ENCODE measurements around the gene RBM33. TPM values are rescaled to one million over a fixed set of nuclear protein-coding genes. Genes with fewer than 3 reads are reported as not detected.

The RBM33 gene
- total RNA-seq, 1 experiment from 2014 or later = 81.8 TPM

DNA sequence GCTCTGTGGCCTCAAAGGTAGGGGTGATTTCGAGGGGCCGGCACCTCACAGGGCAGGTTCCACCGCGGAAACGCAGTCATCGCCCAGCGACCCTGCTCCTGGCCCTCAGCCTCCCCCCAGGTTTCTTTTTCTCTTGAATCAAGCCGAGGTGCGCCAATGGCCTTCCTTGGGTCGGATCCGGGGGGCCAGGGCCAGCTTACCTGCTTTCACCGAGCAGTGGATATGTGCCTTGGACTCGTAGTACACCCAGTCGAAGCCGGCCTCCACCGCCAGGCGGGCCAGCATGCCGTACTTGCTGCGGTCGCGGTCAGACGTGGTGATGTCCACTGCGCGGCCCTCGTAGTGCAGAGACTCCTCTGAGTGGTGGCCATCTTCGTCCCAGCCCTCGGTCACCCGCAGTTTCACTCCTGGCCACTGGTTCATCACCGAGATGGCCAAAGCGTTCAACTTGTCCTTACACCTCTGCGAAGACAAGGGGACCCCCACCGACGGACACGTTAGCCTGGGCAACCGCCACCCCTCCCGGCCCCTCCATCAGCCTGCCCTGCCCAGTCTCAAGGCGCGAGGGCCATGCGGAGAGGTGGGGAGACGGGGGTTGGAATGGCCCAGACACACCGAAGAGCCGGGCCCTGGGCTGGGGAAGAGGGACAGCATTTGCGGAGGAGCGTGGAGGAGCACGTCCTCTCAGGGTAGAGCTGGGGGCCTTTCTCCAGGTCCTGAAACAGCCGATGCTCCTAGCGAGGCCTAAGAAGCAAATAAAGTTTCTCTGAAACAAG is 161.8 kb downstream of the RBM33 start (continued):
- TF ChIP-seq CREB1 (CRISPR knock-in tag; IDR thresholded peaks at IDR 0.05) (no peak), AFF4 (CRISPR knock-in tag; IDR thresholded peaks at IDR 0.05; ENCODE audit: borderline replicate concordance) (no peak)
- TF ChIP-seq, protein P1, sequence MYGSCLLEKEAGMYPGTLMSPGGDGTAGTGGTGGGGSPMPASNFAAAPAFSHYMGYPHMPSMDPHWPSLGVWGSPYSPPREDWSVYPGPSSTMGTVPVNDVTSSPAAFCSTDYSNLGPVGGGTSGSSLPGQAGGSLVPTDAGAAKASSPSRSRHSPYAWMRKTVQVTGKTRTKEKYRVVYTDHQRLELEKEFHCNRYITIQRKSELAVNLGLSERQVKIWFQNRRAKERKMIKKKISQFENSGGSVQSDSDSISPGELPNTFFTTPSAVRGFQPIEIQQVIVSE (CRISPR knock-in tag; IDR thresholded peaks at IDR 0.05; ENCODE audit: borderline replicate concordance) = no peak

DNA sequence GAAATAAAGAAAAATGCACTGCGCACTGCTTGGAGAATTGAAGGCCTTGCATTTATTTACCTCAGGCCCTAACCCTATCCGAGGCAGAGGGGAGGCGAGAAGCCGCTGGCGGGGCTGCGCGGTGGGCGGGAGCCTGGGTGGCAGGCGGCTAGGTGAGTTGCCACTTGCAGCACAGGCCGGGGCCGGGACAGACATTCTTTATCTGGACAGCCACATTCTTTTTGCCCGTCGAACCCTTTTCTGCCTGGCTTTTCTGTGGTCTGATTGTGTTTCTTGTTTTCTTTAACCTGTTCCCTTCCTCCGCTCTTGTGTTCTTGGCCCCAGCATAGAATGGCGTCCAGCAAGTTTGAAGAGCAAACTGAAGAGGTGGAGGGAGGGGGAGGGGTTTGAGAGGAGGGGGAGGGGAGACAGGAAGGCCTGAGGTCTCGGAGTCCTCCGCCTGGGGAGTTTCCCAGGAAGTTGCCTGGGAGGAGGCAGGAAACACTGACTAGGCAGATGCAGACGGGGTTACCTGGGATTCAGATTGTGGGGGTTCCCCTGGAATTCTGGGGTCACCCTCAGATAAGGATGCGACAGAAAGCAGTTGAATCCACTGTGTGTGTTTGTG is 162.7 kb downstream of the RBM33 start:
- POLR2A ChIA-PET = no interaction called here

More for the DNA sequence above, 162.7 kb downstream of the RBM33 start:
- ATAC-seq (no peak), DNase-seq (ENCODE audit: low spot score) (no peak)
- no peaks in the 10 kb centered on the region for H3K9me3 Mint-ChIP-seq
- peaks cover 49% of the 10 kb centered on the region for H3K4me1 Mint-ChIP-seq
- no peaks in the 10 kb centered on the region for H3K36me3 Mint-ChIP-seq
- peaks cover 94% of the 10 kb centered on the region for H3K27me3 Mint-ChIP-seq (ENCODE audit: low read depth)
- peak overlapping the region; percentile 63 for H3K4me3 Mint-ChIP-seq
- no peak overlapping the region for H3K27ac Mint-ChIP-seq
- TF ChIP-seq JAZF1 (CRISPR knock-in tag; IDR thresholded peaks at IDR 0.05) = no peak
- TF ChIP-seq, protein P2, sequence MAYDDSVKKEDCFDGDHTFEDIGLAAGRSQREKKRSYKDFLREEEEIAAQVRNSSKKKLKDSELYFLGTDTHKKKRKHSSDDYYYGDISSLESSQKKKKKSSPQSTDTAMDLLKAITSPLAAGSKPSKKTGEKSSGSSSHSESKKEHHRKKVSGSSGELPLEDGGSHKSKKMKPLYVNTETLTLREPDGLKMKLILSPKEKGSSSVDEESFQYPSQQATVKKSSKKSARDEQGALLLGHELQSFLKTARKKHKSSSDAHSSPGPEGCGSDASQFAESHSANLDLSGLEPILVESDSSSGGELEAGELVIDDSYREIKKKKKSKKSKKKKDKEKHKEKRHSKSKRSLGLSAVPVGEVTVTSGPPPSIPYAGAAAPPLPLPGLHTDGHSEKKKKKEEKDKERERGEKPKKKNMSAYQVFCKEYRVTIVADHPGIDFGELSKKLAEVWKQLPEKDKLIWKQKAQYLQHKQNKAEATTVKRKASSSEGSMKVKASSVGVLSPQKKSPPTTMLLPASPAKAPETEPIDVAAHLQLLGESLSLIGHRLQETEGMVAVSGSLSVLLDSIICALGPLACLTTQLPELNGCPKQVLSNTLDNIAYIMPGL (CRISPR knock-in tag; IDR thresholded peaks at IDR 0.05) = no peak
- TF ChIP-seq MYBL2 (CRISPR knock-in tag; IDR thresholded peaks at IDR 0.05) = no peak
- no peak for TF ChIP-seq ZNF232 (CRISPR knock-in tag; IDR thresholded peaks at IDR 0.05)
- TF ChIP-seq SOX15 (CRISPR knock-in tag; IDR thresholded peaks at IDR 0.05) = no peak
- TF ChIP-seq ARID4B (CRISPR knock-in tag; IDR thresholded peaks at IDR 0.05; ENCODE audit: borderline replicate concordance) = no peak
- TF ChIP-seq, protein P3, sequence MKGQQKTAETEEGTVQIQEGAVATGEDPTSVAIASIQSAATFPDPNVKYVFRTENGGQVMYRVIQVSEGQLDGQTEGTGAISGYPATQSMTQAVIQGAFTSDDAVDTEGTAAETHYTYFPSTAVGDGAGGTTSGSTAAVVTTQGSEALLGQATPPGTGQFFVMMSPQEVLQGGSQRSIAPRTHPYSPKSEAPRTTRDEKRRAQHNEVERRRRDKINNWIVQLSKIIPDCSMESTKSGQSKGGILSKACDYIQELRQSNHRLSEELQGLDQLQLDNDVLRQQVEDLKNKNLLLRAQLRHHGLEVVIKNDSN (CRISPR knock-in tag; IDR thresholded peaks at IDR 0.05) = no peak
- TF ChIP-seq ZNF263 (CRISPR knock-in tag; IDR thresholded peaks at IDR 0.05; ENCODE audit: low read depth) = no peak
- TF ChIP-seq, protein P4, sequence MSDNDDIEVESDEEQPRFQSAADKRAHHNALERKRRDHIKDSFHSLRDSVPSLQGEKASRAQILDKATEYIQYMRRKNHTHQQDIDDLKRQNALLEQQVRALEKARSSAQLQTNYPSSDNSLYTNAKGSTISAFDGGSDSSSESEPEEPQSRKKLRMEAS (CRISPR knock-in tag; IDR thresholded peaks at IDR 0.05) = no peak
- CTCF ChIA-PET = no interaction called here

Data from WTC11 (cell line).